COLO668 (cell line): Measurements from ENCODE around the gene NSD1.

ENCODE experiments used
- DNase-seq: peaks from one replicate; lab custom pipeline; 2025; ENCODE audit not compliant: unreplicated experiment; lab: John Stamatoyannopoulos, UW

The NSD1 gene

DNA sequence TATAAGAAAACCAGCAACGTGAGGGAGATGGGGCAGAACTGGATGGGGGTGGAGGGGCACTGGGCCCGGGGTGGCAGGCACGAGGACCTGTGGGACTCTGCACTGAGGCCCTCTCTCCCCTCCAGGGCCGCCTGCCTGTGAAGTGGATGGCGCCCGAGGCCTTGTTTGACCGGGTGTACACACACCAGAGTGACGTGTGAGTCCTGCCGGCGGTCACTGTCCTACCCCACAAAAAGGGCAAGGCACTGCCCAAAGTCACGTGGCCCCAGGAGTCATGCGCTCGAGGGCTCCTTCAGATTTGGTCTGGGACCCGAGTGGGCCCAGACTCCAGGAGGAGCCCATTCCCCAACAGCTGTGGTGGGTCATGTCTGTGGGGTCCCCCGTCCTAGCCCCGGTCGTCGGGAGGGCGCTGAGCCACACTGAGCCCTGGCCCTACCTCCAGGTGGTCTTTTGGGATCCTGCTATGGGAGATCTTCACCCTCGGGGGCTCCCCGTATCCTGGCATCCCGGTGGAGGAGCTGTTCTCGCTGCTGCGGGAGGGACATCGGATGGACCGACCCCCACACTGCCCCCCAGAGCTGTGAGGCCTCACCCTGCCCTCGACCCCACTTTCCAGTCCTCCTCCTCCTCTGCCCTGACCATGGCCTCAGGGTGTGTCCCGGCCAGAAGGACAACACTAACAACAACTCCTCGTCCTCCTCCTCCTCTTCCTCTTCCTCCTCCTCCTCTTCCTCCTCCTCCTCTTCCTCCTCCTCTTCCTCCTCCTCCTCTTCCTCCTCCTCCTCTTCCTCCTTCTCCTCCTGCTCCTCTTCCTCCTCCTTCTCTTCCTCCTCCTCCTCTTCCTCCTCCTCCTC lies 37.2 kb upstream of the NSD1 start:
- DNase-seq: no peak

- DNase-seq: no peak
Measured at GRCh38 chr5:177097016-177097985, 36.3 kb upstream of the NSD1 start.

DNA sequence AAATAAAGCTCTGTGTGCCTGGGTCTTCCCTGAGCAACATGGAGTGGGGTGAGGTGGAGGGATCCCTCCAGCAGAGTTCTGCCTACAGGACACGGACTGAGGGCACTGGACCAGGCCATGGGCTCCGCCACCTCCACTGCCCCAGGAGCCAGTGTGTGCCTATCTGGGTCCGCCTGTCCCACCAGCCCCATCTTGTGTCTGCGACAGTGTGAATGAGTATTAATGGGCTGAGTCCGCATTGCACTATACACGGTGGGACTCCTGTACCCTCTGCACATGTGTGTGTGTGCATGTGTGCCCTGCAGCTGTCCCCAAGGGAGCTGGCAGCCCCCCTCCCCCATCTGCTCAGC lies 35.5 kb upstream of the NSD1 start:
- no peak for DNase-seq

DNA sequence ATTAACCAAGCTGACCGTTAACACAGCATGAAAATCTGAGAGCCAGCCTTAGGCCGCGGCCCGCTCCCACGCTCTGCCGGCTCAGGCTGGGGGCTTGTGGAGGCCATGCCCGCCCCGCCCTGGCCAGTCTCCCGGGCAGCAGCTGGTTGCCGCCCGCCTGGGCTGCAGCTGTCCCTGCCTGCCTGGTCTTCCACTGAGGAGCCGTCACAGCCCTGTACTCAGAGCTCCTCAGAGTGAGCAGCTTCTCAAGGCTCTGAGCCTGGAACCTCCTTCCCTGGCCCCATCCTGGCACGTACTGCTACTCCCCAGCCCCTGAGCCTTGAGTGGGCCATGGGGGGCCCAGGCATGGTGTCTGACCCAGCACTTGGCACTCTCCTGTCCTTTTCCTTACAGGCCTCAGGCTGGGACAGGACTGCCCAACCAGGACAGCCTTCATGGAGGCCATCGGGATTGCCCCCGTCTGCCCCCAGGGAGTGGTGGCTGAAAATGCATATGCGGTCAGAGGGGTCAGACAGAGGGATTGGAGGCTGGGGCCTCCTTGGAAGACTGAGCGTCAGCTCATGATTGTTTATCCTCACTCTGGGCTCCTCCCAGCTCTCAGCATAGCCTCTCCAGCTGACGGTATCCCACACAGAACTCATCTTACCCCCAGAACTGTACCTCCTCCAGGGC lies 35.0 kb upstream of the NSD1 start:
- peak; percentile 42 for DNase-seq

DNA sequence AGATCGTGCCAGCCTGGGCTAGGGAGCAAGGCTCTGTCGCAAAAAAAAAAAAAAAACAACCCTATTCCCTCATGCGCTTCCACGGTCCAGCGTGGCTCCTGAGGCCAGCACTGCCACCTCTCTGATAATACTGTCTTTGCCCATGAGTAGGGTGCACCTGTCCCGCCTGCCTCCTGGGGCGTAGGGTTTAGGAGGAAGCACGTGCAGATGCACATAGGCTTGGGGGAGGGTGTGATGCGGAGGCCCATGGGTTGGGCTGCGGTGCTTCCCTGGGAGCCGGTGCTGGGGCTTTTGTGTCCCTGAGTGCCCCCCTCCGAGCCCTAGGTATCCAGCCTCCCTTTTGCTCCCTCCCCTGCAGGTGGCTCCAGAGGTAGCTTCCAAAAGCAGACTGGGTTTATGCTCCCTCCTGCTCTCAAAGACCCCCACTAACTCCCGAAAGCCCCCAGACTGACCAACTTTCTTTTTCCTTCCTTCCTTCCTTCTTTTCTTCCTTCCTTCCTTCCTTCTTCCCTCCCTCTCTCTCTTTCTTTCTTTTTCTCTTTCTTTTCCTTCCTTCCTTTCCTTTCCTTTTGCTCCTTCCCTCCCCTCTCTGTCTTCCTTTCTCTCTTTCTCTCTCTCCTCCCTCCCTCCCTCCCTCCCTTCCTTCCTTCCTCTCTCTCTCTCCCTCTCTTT lies 34.0 kb upstream of the NSD1 start:
- peak; percentile 71 for DNase-seq

DNA sequence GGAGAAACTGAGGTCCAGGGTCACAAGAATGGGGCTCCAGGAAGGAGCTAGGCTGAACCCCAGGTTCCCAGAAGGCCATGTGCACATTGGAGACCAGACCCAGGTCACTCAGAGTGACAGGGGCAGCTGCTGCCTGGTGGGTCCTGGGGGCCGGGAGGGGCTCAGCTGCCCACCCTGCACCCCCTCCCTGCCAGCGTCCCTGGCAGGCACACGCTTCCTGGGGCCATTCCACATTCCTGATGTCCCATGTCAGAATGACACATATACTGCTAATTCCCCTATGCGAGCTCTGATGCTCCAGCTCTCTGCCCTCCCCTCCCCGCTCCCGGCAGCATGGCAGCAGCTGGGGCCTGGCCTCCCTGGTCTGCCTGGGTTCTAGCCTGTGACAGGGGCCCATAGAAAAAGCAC lies 32.9 kb upstream of the NSD1 start:
- no peak for DNase-seq

DNA sequence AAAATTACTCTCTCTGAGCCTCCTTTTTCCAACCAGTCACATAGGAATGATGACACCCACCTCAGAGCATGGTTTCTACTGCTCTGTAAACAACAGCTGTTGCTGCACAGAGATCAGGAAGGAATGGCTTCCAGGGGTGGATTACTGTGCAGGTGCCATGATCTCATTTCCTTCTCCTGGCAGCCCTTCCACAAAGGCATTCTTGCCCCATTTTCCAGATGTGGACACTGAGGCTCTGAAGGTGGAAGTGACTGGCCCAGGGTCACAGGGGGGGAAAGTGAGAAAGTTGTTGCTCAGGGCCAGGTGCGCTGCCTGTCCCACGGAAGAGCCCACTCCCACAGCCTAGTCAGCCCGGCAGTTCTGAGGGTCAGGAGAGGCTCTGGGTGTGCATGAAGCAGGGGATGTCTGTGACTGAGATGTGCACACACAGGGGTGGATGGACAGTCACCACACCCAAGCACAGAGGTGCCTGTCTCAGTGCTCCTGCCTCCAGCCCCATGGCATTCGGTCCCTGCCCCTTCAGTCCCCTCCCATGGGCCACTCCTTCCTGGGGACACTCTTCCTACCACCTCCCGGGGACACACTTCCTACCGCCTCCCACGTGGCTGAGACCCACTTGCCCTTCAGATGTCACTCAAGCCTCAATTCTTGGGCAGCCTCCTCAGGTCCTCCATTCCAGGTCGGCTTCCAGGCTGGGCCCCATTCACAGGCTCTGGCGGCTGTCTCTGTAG lies 29.9 kb upstream of the NSD1 start:
- DNase-seq: peak; percentile 16

DNA sequence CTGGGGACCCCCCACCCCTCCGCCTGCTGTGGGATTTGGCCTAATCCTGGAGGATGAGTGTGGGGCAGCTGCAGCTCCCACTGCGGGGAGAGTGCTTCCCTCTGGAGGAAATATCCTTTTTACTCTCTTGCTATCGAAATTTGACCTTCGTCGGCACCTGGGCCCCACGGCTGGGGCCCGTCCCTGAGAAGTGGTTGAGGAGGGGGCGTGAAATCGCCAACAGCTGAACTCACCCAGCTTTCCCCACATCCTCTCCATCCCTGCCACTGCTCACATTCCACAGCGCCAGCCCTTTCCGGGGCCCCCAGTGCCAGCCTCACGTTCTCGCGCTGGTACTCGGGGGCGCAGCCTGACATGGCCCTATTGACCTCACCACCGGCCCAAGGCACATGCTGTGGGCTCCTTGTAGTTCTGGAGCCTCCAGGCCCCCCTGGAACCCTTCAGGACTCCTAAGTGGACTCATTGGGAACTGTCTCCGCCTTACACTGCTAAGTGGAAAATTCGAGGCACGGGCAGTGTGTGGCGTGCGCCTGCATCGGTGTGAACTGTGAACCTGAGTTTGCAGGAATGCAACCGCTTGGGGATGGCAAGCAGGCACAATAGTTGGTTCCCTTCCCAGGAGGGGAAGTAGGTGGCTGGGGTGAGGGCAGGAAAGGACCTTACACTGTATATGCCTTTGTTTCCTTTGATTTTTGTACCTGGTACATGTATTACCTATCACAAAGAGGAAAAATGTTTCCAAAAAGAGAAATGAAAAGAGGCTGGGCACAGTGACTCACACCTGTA lies 27.7 kb upstream of the NSD1 start:
- no peak for DNase-seq

GRCh38 chr5:177107159-177107558 lies 26.4 kb upstream of the NSD1 start:
- no peak for DNase-seq

DNA sequence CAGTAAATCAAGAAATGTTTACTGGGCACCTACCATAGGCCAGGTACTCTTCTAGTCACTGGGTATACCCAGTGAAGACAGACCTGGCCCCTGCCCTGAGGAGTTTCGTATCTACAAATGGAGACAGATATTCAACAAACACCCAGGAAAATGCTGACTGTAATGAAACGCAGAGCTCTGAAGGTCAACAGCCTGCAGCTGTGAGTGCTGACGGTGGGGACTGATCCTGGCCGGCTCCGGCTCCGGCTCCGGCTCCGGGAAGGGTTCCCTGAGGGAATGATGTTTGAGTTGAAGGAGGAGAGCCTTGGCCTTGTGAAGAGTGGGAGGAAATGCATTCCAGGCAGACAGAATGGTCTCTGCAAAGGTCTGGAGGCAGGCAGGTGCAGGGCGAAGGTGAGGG lies 23.8 kb upstream of the NSD1 start:
- no peak for DNase-seq

- DNase-seq: peak; percentile 37
Measured at GRCh38 chr5:177111720-177112394, 21.7 kb upstream of the NSD1 start.

DNA sequence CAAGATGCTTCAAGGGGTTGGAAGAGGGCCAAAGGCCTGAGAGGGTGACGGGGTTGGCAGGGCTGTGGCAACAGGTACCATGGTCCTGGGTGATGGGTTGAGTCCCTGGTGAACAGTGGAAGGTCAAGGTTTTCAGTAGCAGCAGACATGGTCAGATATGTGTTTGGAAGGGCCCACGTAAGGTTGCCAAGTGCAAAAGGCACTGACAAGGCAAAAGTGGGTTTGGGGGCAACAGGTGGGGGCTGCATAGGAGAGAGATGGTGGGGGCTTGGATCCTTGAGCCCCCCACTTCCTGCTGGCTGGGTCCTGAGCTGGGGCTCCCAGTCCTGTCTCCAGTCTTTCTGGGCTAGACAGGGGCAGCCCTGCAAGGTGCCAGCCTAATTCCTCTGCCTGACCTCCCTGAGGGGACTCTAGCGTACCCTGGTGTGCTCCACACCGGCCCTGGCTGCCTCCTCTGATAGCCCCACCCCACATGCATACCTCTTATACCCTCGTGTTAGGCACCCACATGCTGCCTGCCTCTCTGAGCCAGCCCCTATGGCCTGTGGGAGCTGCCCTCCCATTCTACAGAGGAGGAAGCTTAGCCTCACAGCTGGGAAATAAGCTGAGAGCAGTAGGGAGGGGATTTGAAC lies 20.9 kb upstream of the NSD1 start:
- DNase-seq: no peak

DNA sequence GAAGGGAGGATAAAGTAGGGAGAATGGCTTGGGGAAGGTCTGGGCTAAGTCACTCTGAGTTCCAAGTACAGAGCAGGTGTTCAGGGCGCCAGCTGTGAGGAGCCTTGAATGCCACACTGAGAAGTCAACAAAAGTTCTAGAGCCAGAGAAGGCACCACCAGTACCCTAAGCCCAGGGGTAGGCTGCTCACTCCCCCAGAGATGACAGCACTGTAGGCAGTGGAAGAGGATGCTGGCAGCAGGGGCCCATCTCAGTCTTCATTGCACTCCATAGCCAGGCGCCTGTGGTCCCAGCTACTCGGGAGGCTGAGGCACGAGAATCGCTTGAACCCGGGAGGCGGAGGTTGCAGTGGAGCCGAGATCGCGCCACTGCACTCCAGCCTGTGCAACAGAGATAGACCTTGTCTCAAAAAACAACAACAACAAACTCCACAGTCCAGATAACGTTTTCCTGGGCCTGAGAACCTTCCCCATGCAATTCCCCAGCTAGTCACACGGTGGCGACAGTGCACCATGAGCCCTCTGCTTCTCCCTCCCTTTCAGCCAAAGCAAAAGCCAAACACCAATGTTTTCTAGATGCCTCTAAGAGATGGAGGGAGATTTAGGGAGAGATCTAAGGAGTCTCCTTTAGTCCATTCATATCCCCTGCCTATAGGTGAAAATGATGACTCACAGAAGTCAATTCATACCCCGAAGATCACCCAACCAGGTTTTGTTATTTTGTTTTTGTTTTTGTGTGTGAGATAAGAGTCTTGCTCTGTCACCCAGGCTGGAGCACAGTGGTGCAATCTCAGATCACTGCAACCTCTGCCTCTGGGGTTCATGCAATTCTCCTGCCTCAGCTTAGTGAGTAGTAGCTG lies 19.8 kb upstream of the NSD1 start:
- DNase-seq: peak; percentile 48

- no peak for DNase-seq
Measured at GRCh38 chr5:177116631-177117373, 16.8 kb upstream of the NSD1 start.

GRCh38 chr5:177117441-177118045 lies 16.0 kb upstream of the NSD1 start:
- no peak for DNase-seq

DNA sequence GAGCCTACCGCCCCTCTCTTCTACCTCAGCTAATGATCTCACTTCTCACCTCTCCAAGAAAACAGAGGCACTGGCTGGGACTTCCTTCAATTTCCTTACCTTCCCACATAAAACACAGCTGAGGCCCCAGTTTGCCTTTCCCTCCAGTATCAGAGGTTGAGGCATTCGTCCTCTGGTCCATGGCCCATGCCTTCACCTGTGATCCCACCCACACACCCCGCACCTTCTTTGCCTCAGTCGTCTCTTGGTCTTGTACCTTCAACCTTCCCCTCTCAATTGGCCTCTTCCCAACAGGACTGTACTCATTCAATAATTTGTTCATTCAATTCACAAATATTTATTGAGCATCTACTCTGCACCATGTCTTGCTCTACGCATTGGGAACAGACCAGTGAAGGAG lies 11.0 kb upstream of the NSD1 start:
- DNase-seq: no peak
